Stomach (tissue), 9 donors: ENCODE results near the gene GMCL2. TPM values are rescaled to one million over a fixed set of nuclear protein-coding genes. Genes with fewer than 3 reads are reported as not detected.

Experiments used
- DNase-seq, 2 donors: peaks; one replicate each; pipeline versions ENCODE4 v3.0.0 to v3.0.0-alpha.2; 2013 to 2019
- H3K27ac ChIP-seq, 5 donors: fragments of 200-600 bp in 4 of 5; sonication (generic) in 4 of 5; one replicate each; pipeline ENCODE4 v1.5.1; 2013 to 2019; ENCODE audit warnings: mild to moderate bottlenecking in 1 of 5, moderate library complexity in 1 of 5
- H3K27me3 ChIP-seq, 3 donors: fragments of 200-600 bp; sonication (generic); one replicate each; pipeline ENCODE4 v1.5.1; 2017 to 2019; ENCODE audit warnings: mixed run types in 1 of 3
- H3K36me3 ChIP-seq, 4 donors: fragments of 200-600 bp; sonication (generic); 1 replicate in 3 of 4; 2 replicates in 1 of 4; pipeline ENCODE4 v1.5.1; 2016 to 2019
- H3K4me1 ChIP-seq, 4 donors: fragments of 200-600 bp; sonication (generic); one replicate each; pipeline ENCODE4 v1.5.1; 2016 to 2019
- H3K4me3 ChIP-seq, 4 donors: fragments of 200-600 bp; sonication (generic) in 3 of 4; one replicate each; pipeline ENCODE4 v1.5.1; 2016 to 2019; ENCODE audit warnings: mild to moderate bottlenecking in 1 of 4
- H3K9me3 ChIP-seq, 4 donors: fragments of 200-600 bp; sonication (generic); one replicate each; pipeline ENCODE4 v1.5.1; 2016 to 2019
- EP300 ChIP-seq: sonication (generic); formaldehyde crosslinking; IDR thresholded peaks from one replicate; pipeline ENCODE4 v1.6.1; 2017; ENCODE audit warnings: antibody characterized with exemption
- POLR2A ChIP-seq, 4 donors: fragments of 450-650 bp; IDR thresholded peaks; one replicate each; pipeline ENCODE4 v1.6.1; 2016; ENCODE audit warnings: antibody characterized with exemption in 4 of 4, control low read depth in 2 of 4, mild to moderate bottlenecking in 1 of 4, moderate library complexity in 1 of 4
- POLR2AphosphoS5 ChIP-seq, 3 donors: sonication (generic); formaldehyde crosslinking; IDR thresholded peaks; one replicate each; pipeline ENCODE4 v1.6.1; 2016; ENCODE audit warnings: antibody characterized with exemption in 3 of 3
- WGBS, 5 donors: extraction: QIAGEN DNeasy Blood & Tissue Kit in 3 of 5; methylation state at CpG; one replicate each; pipeline versions ENCODE4 v1.1.5 to v1.1.7; 2013 to 2018; 5-methylcytosine and 5-hydroxymethylcytosine counted together
- intact Hi-C: fragments of 100-400 bp; cut with DNase I; formaldehyde crosslinking; loops from one replicate; pipeline ENCODE4 v1.15.1; 2023; ENCODE audit warnings: low total_unique reads
- polyA plus RNA-seq, 3 donors: library from polyadenylated mRNA; stranded (reverse); fragments of 200-250 nt; gene quantifications; one replicate each; pipeline ENCODE4 v1.2.3, GENCODE V29; 2013
- total RNA-seq, 5 donors: library from RNA; depleted of rRNA; stranded (reverse); fragments of >200 nt; gene quantifications; one replicate each; pipeline versions ENCODE4 v1.1.0 to v1.2.3, GENCODE V29; 2014 to 2016
- TF ChIP-seq, protein P1 (sequence below), 7 experiments: fragments of 450-650 bp in 4 of 7; fragments of 200-600 bp in 3 of 7; sonication (generic) in 3 of 7; IDR thresholded peaks; one replicate each; pipeline ENCODE4 v1.5.1; 2016 to 2019; ENCODE audit warnings: antibody characterized with exemption in 7 of 7, control low read depth in 2 of 7, mild to moderate bottlenecking in 1 of 7
- donor health status: healthy with polysubstance abuse.
- donor health status: Bipolar disorder and iron deficiency.
- donor health status: healthy.

The GMCL2 gene
- total and polyA plus RNA-seq, 8 donors, result not detected

DNA sequence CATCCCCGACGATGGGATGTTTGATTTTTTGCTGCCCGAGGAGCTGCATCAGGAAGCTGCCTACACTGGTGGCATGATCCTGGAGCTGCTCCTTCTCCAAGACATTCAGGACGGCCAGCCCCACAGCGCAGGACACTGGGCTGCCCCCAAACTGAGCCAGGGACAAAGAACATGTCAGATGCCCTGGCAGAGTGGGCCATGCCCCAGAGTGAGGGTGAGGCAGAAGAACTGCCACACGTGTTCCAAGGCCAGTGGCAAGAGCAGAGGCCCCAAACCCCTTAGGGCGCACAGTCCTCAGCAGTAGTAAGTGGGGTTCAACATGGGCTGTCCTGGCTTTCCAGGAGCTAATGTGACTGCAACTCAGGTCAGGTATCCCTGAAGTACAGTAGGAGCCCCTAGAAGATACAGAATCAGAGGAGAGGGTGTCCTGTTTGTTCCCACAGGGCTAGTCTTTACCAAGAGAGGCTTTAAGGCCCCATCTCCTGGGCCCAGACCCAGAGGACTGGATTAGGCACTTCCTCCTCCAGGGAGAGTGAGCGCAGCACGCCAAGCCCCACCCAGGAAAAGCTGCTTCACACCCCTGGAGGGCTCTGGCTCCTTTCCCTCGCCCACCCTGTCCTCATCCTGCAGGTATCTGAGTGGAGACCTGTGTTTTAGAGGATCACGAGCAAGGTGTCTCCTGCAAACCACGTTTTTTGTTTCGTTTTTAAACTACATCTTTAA is 28.3 kb upstream of the GMCL2 start:
- H3K4me3 ChIP-seq, result no peak overlapping the region
- H3K27me3 ChIP-seq, result no peaks in the 10 kb centered on the region
- peak overlapping the region in 2 of 5 donors; percentile 20 to 70 for H3K27ac ChIP-seq
- H3K4me1 ChIP-seq, result peaks cover 4 to 55% (median 31%) of the 10 kb centered on the region in 4 donors
- H3K9me3 ChIP-seq, result no peaks in the 10 kb centered on the region
- WGBS, 5 donors, result 70 to 75% (median 73%) methylated on average over 10 to 13 of the region's 13 CpGs
- H3K36me3 ChIP-seq, result peaks cover 66 to 94% (median 93%) of the 10 kb centered on the region in 4 donors
- intact Hi-C loops, result no loop called here
- TF ChIP-seq POLR2AphosphoS5 (IDR thresholded peaks at IDR 0.05) (no peak), EP300 (no peak), POLR2A (IDR thresholded peaks at IDR 0.05) (no peak)
- TF ChIP-seq, protein P1, sequence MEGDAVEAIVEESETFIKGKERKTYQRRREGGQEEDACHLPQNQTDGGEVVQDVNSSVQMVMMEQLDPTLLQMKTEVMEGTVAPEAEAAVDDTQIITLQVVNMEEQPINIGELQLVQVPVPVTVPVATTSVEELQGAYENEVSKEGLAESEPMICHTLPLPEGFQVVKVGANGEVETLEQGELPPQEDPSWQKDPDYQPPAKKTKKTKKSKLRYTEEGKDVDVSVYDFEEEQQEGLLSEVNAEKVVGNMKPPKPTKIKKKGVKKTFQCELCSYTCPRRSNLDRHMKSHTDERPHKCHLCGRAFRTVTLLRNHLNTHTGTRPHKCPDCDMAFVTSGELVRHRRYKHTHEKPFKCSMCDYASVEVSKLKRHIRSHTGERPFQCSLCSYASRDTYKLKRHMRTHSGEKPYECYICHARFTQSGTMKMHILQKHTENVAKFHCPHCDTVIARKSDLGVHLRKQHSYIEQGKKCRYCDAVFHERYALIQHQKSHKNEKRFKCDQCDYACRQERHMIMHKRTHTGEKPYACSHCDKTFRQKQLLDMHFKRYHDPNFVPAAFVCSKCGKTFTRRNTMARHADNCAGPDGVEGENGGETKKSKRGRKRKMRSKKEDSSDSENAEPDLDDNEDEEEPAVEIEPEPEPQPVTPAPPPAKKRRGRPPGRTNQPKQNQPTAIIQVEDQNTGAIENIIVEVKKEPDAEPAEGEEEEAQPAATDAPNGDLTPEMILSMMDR (IDR thresholded peaks at IDR 0.05), result no peak
- no peak for DNase-seq

DNA sequence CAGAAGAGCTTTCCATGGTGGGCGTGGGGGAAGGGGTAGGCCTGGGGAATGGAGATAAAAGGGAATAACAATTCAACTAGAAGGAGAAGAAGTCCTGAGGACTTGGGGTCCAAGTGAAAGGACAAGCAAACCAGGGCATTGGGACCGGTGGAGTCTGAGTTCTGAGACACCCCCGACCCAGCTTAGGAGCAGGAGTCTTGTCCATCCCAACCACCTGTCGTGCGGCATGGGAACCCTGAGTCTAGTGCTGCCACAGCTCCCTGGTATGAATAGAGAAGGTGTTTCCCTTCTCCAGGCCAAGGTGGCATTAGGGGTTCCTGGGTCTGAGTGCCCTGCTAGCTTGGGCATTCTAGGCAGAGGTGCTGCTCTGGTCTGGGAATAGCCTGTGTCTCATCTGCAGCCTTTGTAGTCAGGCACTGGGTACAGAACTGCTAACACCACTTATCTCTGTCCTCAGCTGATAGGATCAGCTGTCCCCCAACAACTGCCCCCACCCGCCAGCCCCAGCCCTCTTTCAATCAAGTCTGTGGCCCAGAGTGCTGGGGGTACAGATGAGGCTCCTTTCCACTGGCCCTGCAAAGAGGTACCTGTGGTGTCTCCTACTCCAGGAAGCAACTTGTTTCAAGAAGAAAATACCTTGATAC is 27.1 kb upstream of the GMCL2 start:
- Histone ChIP-seq H3K27me3 (no peaks in the 10 kb centered on the region), H3K9me3 (no peaks in the 10 kb centered on the region), H3K4me1 (peaks cover 4 to 63% (median 31%) of the 10 kb centered on the region in 4 donors), H3K27ac (peak overlapping the region in 4 of 5 donors; percentile 13 to 70 (median 18)), H3K4me3 (no peak overlapping the region), H3K36me3 (peaks cover 75 to 95% (median 94%) of the 10 kb centered on the region in 4 donors)
- no peak for DNase-seq
- TF ChIP-seq POLR2A (IDR thresholded peaks at IDR 0.05), result no peak
- TF ChIP-seq POLR2AphosphoS5 (IDR thresholded peaks at IDR 0.05), result no peak
- TF ChIP-seq, protein P1 (IDR thresholded peaks at IDR 0.05), result no peak
- intact Hi-C loops, result no loop called here
- WGBS, 5 donors, result 77 to 91% (median 87%) methylated on average over 6 of the region's 6 CpGs

DNA sequence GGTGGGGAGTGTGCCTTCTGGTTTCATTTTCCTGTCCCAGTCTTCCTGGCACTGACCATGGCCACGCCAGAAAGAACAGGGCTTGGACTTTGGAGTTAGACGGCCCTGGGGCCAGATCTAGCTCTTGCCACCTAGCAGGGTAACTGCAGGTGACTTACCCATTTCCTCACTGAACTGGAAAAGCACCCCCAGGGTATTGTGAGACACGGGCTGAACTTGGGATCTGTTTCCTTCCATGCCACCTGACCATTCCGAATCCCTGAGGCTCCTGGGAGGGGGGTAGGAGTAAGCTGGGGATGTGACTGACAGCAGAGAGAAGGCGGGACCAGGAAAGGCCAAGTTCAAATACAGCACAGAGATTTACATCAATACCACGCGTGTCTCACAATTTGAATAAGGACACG is 26.6 kb upstream of the GMCL2 start:
- Histone ChIP-seq H3K27me3 (no peaks in the 10 kb centered on the region), H3K36me3 (peaks cover 80 to 97% (median 95%) of the 10 kb centered on the region in 4 donors), H3K4me3 (no peak overlapping the region), H3K27ac (peak overlapping the region; percentile 10 to 70 (median 15)), H3K4me1 (peaks cover 4 to 68% (median 36%) of the 10 kb centered on the region in 4 donors), H3K9me3 (no peaks in the 10 kb centered on the region)
- intact Hi-C loops, result no loop called here
- DNase-seq, result peak; percentile 32 to 64
- TF ChIP-seq, protein P1 (IDR thresholded peaks at IDR 0.05), result no peak
- TF ChIP-seq POLR2AphosphoS5 (IDR thresholded peaks at IDR 0.05), result peak in 1 of 3 donors; percentile 9
- 40 to 65% (median 44%) methylated on average over 8 of the region's 8 CpGs for WGBS, 5 donors

DNA sequence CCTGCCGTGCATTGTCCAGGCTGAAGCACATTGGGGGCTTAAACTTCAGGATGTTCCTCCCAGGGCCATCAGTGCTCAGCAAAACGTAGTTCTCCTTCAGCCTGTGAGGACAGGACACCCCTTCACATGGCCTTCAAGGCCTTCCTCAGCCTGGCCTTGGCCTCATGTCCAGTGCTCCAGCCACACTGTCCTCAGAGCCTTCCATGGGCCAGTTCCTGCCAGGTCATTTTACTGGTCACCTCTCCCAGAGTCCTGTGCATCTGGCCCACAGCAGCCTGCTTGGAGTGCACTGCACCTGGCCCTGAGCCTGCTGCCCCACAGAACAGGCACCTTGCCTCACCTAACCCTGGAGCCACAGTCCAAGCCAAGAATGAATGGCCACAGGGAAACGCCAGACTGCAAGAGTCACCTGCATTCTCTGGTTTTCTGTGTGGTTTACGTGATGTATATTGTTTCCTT is 25.9 kb upstream of the GMCL2 start:
- WGBS, 5 donors, result 50 to 68% (median 53%) methylated on average over 4 of the region's 4 CpGs
- Histone ChIP-seq H3K9me3 (no peaks in the 10 kb centered on the region), H3K27ac (peak overlapping the region in 3 of 5 donors; percentile 20 to 70 (median 26)), H3K36me3 (peaks cover 83 to 97% (median 95%) of the 10 kb centered on the region in 4 donors), H3K4me1 (peaks cover 6 to 75% (median 43%) of the 10 kb centered on the region in 4 donors), H3K4me3 (no peak overlapping the region), H3K27me3 (no peaks in the 10 kb centered on the region)
- intact Hi-C loops, result no loop called here
- no peak for TF ChIP-seq EP300
- TF ChIP-seq, protein P1 (IDR thresholded peaks at IDR 0.05), result no peak
- no peak for TF ChIP-seq POLR2AphosphoS5 (IDR thresholded peaks at IDR 0.05)
- no peak for TF ChIP-seq POLR2A (IDR thresholded peaks at IDR 0.05)
- DNase-seq, result no peak
